Mucosa of rectum (tissue), 2 donors: Measurements from ENCODE around the gene SLC23A1.
"Not testable (repeated sequence)": the region's sequence is repeated elsewhere in the genome, so short reads cannot be mapped to it uniquely, and the experiment has no call there.

Source experiments
- H3K27ac ChIP-seq, 2 donors: one replicate each; pipeline ENCODE4 v1.7.0; 2013; ENCODE audit warnings: inconsistent platforms in 2 of 2, low read depth in 2 of 2, low read length in 2 of 2
- H3K27me3 ChIP-seq, 2 donors: one replicate each; pipeline ENCODE4 v1.7.0; 2013; ENCODE audit warnings: low read length in 2 of 2; ENCODE audit not compliant: control insufficient read depth in 2 of 2, insufficient read depth in 2 of 2
- H3K36me3 ChIP-seq, 2 donors: one replicate each; pipeline ENCODE4 v1.7.0; 2013; ENCODE audit warnings: low read length in 2 of 2; ENCODE audit not compliant: control insufficient read depth in 2 of 2, insufficient read depth in 2 of 2
- H3K4me1 ChIP-seq, 2 donors: one replicate each; pipeline ENCODE4 v1.7.0; 2013; ENCODE audit warnings: low read length in 2 of 2, mild to moderate bottlenecking in 1 of 2; ENCODE audit not compliant: control insufficient read depth in 2 of 2, insufficient read depth in 2 of 2
- H3K4me3 ChIP-seq, 2 donors: one replicate each; pipeline ENCODE4 v1.7.0; 2013; ENCODE audit warnings: low read length in 2 of 2
- H3K9ac ChIP-seq, 2 donors: one replicate each; pipeline ENCODE4 v1.7.0; 2013; ENCODE audit warnings: low read length in 2 of 2, low read depth in 1 of 2, mild to moderate bottlenecking in 1 of 2
- H3K9me3 ChIP-seq, 2 donors: one replicate each; pipeline ENCODE4 v1.7.0; 2013; ENCODE audit warnings: low read length in 2 of 2; ENCODE audit not compliant: control insufficient read depth in 2 of 2
- donor health status: healthy.
- donor health status: Normal muscosa, but diverticular disease.

The SLC23A1 gene

DNA sequence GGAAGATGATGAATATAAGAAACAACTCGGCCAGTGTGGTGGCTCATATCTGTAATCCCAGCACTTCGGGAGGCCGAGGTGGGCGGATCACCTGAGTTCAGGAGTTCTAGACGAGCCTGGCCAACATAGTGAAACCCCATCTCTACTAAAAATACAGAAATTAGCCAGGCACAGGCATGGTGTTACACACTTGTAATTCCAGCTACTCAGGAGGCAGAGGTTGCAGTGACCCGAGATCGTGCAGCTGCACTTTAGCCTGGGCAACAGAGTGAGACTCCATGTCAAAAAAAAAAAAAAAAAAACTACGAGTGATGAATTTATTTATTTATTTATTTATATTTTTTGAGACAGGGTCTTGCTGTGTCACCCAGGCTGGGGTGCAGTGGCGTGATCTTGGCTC is 35.2 kb downstream of the SLC23A1 start:
- H3K36me3 ChIP-seq, H3K9ac ChIP-seq, H3K9me3 ChIP-seq, H3K4me3 ChIP-seq, H3K27me3 ChIP-seq, H3K27ac ChIP-seq: not testable (repeated sequence)
- H3K4me1 ChIP-seq = peaks cover 7 to 14% of the 10 kb centered on the region in 2 donors

- not testable (repeated sequence) for H3K36me3 ChIP-seq, H3K9me3 ChIP-seq, H3K27ac ChIP-seq, H3K4me3 ChIP-seq, H3K27me3 ChIP-seq, H3K9ac ChIP-seq
- H3K4me1 ChIP-seq = peaks cover 18 to 25% of the 10 kb centered on the region in 2 donors
Measured at GRCh38 chr5:139345442-139345841, 37.7 kb downstream of the SLC23A1 start.

GRCh38 chr5:139344177-139344576 is 38.9 kb downstream of the SLC23A1 start:
- Histone ChIP-seq H3K9ac (no peak overlapping the region), H3K4me3 (peak overlapping the region in 1 of 2 donors; percentile 5), H3K27ac (no peak overlapping the region), H3K9me3 (no peaks in the 10 kb centered on the region), H3K36me3 (no peaks in the 10 kb centered on the region), H3K4me1 (peaks cover 18 to 25% of the 10 kb centered on the region in 2 donors), H3K27me3 (no peaks in the 10 kb centered on the region)

GRCh38 chr5:139343476-139343875 is 39.6 kb downstream of the SLC23A1 start:
- Histone ChIP-seq H3K9me3 (no peaks in the 10 kb centered on the region), H3K4me3 (peak overlapping the region; percentile 57 to 99), H3K4me1 (peaks cover 18 to 25% of the 10 kb centered on the region in 2 donors), H3K36me3 (no peaks in the 10 kb centered on the region), H3K27me3 (no peaks in the 10 kb centered on the region), H3K27ac (no peak overlapping the region), H3K9ac (no peak overlapping the region)

GRCh38 chr5:139342423-139342723 is 40.7 kb downstream of the SLC23A1 start:
- Histone ChIP-seq H3K9ac (peak overlapping the region; percentile 95 to 100), H3K27me3 (no peaks in the 10 kb centered on the region), H3K4me1 (peaks cover 18 to 25% of the 10 kb centered on the region in 2 donors), H3K36me3 (no peaks in the 10 kb centered on the region), H3K27ac (peak overlapping the region; percentile 98 to 100), H3K4me3 (peak overlapping the region; percentile 99), H3K9me3 (no peaks in the 10 kb centered on the region)

- Histone ChIP-seq H3K9ac (peak within 1 kb of the TSS; percentile 95 to 100), H3K27ac (peak within 1 kb of the TSS; percentile 98 to 100), H3K9me3 (no peaks in the 10 kb centered on the region), H3K4me1 (peaks cover 18 to 25% of the 10 kb centered on the region in 2 donors), H3K27me3 (no peaks in the 10 kb centered on the region), H3K36me3 (no peaks in the 10 kb centered on the region), H3K4me3 (peak within 1 kb of the TSS; percentile 99)
Measured at GRCh38 chr5:139341689-139342422, 41.2 kb downstream of the SLC23A1 start, which contains the start of gene PAIP2. TSS of gene PAIP2 (plus strand) at chr5:139341854. CDS start at chr5:139363785, 21,931 bp downstream.

- Histone ChIP-seq H3K27me3 (no peaks in the 10 kb centered on the region), H3K4me1 (peaks cover 18 to 25% of the 10 kb centered on the region in 2 donors), H3K9ac (peak overlapping the region; percentile 35 to 95), H3K9me3 (no peaks in the 10 kb centered on the region), H3K4me3 (peak overlapping the region; percentile 99), H3K36me3 (no peaks in the 10 kb centered on the region), H3K27ac (peak overlapping the region in 1 of 2 donors; percentile 100)
Measured at GRCh38 chr5:139341187-139341688, 41.9 kb downstream of the SLC23A1 start.

DNA sequence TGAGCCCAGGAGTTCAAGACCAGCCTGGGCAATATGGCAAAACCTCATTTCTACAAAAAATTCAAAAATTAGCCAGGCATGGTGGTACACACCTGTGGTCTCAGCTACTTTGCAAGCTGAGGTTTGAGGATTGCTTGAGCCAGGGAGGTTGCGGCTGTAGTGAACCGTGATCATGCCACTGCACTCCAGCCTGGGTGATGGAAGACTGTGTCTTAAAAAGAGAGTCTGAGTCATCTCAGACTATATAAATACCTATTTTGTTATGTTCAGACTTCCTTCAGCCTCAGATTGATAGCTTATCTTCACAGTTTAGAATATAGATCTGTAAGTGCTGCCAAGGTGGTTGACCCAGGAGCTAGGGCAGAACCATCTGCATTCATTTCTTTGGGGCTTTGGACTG is 43.0 kb downstream of the SLC23A1 start:
- no peak overlapping the region for H3K4me3 ChIP-seq
- no peaks in the 10 kb centered on the region for H3K9me3 ChIP-seq
- H3K27ac ChIP-seq = no peak overlapping the region
- H3K4me1 ChIP-seq = peaks cover 18 to 25% of the 10 kb centered on the region in 2 donors
- H3K27me3 ChIP-seq = no peaks in the 10 kb centered on the region
- H3K36me3 ChIP-seq = no peaks in the 10 kb centered on the region
- H3K9ac ChIP-seq = no peak overlapping the region

DNA sequence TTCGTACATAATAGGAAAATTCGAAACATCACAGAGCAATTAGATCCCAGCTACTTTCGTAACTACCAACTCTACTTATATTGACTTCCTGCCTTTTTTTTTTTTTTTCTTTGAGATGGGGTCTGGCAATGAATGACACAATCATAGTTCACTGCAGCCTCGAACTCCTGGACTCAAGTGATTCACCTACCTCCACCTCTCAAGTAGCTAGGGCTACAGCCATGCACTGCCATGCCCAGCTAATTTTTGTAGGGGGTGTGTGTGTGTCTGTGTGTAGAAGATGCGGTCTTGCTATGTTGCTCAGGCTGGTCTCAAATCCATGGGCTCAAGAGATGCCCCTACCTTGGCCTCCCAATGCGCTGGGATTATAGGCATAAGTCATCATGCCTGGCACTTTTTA is 47.3 kb downstream of the SLC23A1 start:
- no peak overlapping the region for H3K4me3 ChIP-seq
- no peaks in the 10 kb centered on the region for H3K27me3 ChIP-seq
- H3K27ac ChIP-seq = no peak overlapping the region
- no peaks in the 10 kb centered on the region for H3K9me3 ChIP-seq
- no peak overlapping the region for H3K9ac ChIP-seq
- peaks cover 0 to under 1% of the 10 kb centered on the region in 2 donors for H3K4me1 ChIP-seq
- H3K36me3 ChIP-seq = peaks cover 11 to 12% of the 10 kb centered on the region in 2 donors
